GM18951 (cell line): ENCODE measurements around the gene GJA4.
"Not testable (repeated sequence)": the region's sequence is repeated elsewhere in the genome, so short reads cannot be mapped to it uniquely, and the experiment has no call there.

Experiments
- POLR2A ChIP-seq: IDR thresholded peaks from 4 replicates; pipeline ENCODE4 v1.6.1; 2011; ENCODE audit warnings: mild to moderate bottlenecking; ENCODE audit not compliant: insufficient read length, insufficient read depth; ENCODE audit errors: extremely low read depth
- in situ Hi-C: fragments of 300-500 bp; cut with MboI; formaldehyde crosslinking; loops from one replicate; pipeline ENCODE4 v1.12.0; 2022; ENCODE audit warnings: low sequenced_read_pairs, mixed read lengths, inconsistent platforms; ENCODE audit not compliant: unreplicated experiment

GJA4 gene

GRCh38 chr1:34758751-34759150, 34.0 kb upstream of the GJA4 start:
- in situ Hi-C loops: no loop called here
- TF ChIP-seq POLR2A: no peak

GRCh38 chr1:34759503-34760357, 33.1 kb upstream of the GJA4 start, which contains the start of gene GJB4:
GJB4 (plus strand) TSS chr1:34759740; CDS start chr1:34761255, 1,515 bp downstream.
- TF ChIP-seq POLR2A: no peak
- in situ Hi-C loops: no loop called here

- no peak for TF ChIP-seq POLR2A
- in situ Hi-C loops: no loop called here
Observed at GRCh38 chr1:34761176-34761761, 31.5 kb upstream of the GJA4 start.

- TF ChIP-seq POLR2A: no peak
- in situ Hi-C loops: no loop called here
Observed at GRCh38 chr1:34761776-34762307, 31.0 kb upstream of the GJA4 start.

GRCh38 chr1:34762474-34763141, 30.2 kb upstream of the GJA4 start:
- TF ChIP-seq POLR2A: no peak
- in situ Hi-C loops: no loop called here

- in situ Hi-C loops: no loop called here
- no peak for TF ChIP-seq POLR2A
Observed at GRCh38 chr1:34763142-34763781, 29.5 kb upstream of the GJA4 start.

- in situ Hi-C loops: no loop called here
- TF ChIP-seq POLR2A: no peak
Observed at GRCh38 chr1:34768856-34769255, 23.9 kb upstream of the GJA4 start.

GRCh38 chr1:34770891-34771504, 21.8 kb upstream of the GJA4 start:
- TF ChIP-seq POLR2A: no peak
- in situ Hi-C loops: no loop called here

- no peak for TF ChIP-seq POLR2A
- in situ Hi-C loops: no loop called here
Observed at GRCh38 chr1:34771573-34772371, 21.0 kb upstream of the GJA4 start.

GRCh38 chr1:34773114-34773513, 19.7 kb upstream of the GJA4 start:
- in situ Hi-C loops: not testable (repeated sequence)

- in situ Hi-C loops: no loop called here
- no peak for TF ChIP-seq POLR2A
Observed at GRCh38 chr1:34774957-34775356, 17.8 kb upstream of the GJA4 start.

- in situ Hi-C loops: no loop called here
- no peak for TF ChIP-seq POLR2A
Observed at GRCh38 chr1:34776911-34777310, 15.9 kb upstream of the GJA4 start.
